ENCODE results near the gene FAXDC2.

FAXDC2 gene

DNA sequence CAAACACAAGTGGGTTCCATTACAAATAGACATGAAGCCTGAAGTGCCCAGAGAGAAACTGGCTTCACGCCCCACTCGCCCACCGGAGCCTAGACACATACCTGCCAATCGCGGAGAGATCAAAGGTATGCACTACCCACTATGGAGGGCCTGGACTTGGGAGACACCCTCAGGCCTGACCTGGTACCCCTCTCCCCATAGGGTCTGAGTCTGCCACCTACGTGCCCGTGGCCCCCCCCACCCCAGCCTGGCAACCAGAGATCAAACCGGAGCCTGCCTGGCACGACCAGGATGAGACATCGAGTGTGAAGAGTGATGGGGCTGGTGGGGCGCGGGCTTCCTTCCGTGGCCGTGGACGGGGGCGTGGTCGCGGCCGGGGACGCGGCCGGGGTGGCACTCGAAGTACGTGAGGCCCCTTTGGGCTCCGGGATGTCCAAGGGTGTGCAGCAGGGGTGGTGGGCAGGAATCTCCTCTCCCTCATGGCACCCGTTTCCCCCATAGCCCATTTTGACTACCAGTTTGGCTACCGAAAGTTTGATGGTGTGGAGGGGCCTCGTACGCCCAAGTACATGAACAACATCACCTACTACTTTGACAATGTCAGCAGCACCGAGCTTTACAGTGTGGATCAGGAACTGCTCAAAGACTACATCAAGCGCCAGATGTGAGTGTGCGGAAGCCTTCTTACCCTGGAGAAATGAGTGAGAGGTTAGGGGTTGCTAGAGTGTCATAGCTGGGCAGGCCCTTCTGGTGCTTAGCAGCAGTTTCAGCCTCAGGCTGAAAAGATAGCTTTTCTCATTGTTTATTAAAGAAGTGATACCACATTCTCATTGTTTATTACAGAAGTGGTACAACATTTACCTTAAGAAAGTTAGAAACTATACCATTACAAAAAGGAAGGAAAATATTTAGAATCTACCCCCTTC lies 56.5 kb downstream of the FAXDC2 start:
- no peak for DNase-seq

DNA sequence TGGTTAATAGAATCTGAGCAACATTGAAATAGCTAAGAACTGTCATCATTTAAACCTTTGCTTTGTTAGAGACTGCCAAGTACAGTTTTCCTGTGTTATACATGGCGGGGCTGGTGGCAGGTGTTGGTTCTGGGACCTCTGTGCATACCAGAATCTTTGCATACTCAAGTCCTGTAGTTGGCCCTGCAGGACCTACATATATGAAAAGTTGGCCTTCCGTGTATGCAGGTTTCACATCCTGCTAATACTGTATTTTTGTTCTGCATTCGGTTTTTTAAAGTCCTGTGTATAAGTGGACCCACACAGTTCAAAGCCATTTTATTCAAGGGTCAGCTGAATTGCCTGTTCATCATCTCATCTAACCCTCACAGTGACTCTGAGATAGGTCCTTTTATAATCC lies 58.9 kb downstream of the FAXDC2 start:
- DNase-seq = no peak

DNA sequence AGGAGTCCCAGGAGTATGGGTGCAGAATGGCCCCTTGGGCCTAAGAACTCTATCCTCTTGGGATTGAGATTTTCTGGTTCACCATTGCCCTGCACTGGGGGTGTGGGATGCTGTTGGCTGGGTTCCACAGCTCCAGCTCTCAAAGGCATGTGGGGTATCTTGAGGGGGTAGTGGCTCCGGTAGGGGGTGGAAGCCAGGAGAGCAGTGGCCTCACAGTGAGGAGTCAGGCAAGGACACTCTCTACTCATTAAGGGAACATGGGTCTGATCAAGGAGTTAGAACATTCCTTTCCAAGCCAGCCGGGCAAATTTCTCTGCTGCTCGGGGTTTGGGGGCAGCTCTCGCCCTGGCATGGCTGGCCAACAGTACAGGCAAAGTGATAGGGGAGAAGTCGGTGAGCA lies 62.2 kb downstream of the FAXDC2 start:
- DNase-seq = no peak

DNA sequence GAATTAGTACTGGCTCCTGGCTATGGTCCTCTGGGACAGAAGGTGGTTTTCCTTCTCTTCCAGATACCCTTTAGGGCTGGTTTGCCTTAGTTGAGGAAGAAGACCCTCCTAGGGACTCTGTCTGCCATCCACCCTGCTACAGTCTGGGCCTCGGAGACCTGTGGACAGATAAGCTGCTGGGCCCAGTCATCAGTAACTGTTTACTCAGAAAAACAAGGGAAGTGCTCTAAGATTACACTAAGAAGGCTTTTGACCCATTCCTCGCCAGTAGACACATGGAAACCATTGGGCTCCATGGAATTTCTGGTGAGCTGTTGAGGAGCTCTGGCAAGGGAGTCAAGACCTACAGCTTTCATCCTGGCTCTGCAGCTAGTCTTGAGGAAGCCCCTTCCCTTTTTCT lies 64.0 kb downstream of the FAXDC2 start:
- DNase-seq = no peak

DNA sequence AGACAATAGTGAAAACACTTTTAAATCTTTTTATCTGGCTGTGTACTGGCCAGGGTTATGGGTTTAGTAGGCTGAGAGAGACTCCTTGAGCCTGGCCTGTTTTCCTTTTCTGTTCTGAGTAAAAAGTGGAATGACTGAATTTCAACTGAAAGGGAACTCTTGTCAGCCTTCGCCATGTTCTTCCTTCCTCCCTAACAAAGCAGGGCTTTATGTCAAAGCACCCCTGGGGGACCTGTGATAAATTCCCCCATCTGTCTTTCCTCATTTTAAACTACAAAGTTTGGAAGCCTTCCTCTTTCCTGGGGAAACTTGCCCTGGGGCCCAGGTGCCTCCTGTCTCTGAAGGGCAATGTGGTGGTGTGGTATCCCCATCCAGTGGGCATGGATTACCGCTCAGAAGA lies 65.5 kb downstream of the FAXDC2 start:
- DNase-seq = no peak

DNA sequence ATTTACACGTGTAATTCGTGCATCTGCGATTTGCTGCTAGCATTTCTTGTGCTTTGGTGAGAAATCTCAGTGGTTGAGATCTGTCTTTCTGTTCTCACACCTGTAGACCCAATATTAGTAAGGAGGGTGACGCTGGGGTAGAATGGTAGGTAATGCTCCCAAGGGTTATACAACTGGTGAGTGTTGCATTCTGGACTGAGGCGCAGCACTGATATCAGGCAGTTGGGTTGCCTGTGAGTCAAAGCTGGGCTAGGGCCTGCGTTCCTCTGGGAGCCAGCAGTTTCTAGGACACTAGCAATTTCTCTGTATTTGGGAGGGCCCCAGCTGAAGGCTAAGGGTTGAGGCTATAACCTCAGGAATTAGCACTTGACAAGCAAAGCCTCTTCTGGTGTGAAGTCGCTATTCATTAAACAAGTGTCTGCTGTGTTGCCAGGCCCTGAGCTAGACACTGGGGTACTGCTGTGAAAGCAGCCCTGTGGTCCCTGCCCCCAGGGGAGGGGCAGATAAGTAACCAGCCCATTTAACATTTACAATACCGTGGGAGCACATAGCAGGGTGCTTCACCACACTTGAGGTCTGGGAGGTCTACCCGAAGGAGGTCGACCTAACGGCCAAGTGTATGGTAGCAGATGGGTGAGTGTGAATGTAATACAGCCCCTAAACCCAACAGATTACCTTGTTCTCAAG lies 66.5 kb downstream of the FAXDC2 start:
- no peak for DNase-seq

DNA sequence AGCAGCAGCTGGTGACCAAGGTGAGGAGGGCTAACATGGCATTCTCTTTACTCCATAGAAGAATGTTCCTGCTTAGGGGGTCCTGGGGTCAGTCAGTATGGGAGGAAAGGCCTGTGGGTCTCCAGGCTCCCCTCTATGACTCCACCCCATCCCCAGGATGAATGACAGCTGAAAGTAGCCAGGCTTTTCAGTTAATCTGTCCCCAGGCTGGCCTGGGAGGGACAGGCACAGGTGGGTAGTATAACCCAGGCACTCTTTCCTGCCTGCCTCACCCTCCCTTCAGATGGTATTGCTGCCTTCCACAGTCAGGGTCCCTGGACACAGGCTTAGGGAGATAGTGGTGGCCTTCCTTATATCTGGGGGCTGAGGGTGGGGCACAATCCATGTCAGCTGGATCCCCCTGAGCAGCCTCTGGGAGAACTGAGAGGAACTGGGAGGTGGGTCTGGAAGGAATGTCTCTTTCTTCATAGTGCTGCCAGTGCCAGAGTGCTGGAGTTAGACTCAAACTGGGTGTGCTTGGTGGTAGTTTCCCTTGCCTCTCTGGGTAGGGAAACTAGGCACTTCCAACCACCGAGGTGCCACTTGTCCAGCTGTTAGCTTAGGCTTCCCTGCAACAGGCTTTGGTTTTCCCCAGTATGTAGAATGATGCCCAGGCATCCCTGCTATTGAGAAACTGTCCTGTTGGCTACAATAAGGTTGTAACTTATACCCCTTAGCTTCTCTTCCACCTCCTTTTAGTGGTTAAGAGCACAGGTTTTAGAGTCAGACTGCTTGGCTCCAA lies 67.4 kb downstream of the FAXDC2 start:
- DNase-seq = no peak

DNA sequence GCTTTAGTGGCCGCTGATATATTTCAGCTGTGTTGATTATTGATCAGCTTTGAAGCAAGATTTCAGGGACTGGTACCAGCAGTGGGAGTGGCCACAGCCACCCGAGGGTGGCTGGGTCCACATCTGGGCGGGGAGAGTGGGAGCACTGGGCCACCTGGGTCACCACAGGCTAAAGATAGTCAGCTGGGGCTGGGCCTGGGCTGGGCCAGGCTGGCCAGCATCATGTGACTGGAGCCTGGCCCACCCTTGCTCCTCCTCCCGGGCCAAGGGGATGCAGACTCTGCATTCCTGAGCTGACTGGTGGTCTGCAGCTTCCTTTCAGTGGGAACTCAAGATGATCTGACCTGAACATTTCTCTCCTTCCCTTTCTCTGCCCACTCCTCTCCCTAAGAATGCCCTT lies 68.1 kb downstream of the FAXDC2 start:
- no peak for DNase-seq

DNA sequence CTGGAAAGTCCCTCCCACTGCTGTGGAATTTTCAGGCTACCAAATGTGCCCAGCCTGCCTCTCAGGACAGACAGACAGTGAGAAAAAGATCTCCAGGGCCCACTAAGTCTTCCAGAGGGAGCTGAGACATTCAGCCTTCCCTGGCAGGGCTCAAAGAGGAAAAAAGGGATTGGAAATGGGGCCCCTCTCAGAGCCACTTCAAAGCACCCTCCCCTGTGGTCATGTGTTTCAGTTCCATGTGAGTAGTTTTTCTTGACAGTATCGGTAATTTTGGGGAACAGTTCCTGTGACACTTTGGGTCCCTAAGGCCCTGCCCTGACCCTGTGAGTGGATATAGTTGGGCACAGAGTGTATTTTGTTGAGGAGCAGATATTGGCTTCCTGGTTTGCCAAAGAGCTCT lies 70.3 kb downstream of the FAXDC2 start:
- DNase-seq = no peak

DNA sequence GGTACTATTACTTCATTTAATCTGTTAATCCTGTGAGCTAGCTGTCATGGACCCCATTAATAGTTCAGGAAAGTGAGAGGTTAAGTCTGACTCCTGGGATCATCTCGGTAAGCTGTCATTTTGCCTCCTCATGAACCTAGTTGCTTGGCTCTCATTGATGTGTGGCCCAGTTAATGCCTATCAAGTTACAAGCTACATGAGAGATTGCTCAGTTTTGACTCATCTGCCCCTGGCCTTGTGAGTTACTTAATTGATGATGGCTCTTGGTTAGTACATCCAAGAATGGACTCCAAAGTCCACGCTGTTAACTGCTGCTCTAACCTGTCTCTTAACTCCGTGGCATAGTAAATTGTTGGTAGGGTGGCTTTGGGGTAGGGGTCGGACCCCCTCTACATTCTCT lies 71.3 kb downstream of the FAXDC2 start:
- DNase-seq = no peak

DNA sequence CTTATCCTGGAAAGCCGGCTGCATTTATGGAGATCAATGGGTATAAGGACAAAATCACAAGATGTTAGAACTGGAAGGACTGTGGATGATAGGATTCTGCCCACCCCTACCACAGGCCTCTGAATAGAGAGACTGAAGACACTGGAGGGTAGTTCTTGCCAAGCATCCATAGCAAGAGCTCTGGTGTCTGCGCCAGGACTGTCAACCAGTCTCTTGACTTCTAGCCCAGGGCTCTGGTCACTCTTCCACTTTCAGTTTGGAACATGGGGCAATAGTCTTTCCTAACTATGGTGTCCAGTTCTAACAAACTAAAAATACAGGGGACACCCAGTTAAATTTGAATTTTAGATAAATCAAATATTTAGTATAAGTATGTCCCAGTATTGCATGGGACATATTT lies 71.9 kb downstream of the FAXDC2 start:
- DNase-seq = no peak

DNA sequence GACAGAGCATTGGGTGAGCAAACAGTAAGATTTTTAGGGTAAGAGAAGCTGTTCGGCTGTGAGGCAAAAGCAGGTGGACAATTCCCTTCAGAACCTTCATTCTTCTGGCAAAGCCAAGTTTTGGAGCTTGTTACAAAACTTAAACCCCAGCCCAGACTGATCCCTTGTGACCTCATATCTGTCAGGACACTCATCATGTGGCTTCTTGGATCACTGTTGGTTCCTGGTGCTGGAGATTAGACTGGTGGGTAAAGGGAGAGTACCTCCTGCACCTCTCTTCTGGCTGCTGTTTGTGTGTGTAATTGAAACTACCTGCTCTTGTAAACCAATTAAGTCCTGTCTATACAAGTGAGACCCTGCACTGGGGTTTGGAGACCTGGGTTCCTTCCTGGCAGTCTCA lies 74.2 kb downstream of the FAXDC2 start:
- no peak for DNase-seq

DNA sequence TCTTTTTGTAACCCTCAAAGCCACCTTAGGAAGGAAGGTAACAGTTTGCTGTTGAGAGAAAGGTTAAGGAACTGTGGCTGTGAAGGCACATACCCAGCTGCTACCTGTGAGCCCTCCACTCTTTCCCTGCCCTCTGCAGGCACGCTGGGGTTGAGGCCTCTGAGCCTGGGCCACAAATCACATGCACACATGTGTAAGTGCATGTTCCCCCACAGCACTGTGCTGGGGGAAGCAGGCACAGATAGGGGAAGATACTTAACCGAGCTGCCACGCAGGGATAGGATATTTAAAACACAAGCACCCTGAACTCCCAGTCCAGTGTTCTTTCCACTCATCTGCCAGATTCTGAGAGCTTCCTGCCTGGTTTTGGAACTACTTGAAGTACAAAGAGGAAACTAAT lies 77.1 kb downstream of the FAXDC2 start:
- no peak for DNase-seq

DNA sequence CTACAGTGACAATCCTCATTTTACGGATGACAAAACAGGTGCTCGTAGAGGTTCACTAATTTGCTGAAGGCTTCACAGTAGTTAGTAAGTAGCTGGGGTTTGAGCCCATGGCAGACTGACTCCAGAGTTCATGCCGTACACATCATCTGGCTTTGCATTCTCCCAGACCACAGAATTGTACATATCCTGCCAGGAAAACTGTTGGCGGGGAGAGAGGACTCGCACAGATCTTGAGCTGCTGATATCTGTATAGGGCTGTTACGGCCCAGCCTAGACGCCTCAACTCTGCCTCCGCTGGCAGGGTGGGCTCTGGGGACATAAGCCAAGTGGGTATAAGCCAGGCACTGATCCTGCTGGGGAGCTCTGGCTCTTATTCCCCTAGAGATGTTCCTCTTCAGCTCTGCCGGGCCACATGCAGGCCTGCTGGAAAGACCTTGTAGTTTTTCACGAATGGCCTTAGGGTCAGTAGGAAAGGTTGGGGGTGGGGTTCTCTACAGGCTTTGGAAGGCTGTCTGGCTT lies 79.0 kb downstream of the FAXDC2 start:
- DNase-seq = no peak

DNA sequence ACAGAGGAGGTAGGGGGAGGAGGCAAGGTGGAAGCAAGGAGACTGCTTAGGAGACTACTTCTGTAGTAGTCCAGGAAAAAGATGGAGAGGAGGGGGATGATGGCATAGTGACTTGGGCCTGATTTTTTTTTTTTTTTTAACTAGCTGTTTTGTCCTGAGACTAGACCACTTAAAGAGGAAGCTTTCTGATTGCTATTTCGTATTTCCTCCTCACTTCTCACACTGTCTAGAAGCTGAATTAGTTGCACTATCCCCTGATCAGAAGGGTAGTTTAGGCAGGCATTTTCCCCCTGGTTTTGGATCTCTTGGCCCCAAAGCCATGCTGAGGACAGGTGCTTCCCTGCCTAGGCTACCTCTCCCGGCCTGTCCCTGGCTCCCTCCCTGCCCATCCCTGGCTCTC lies 80.3 kb downstream of the FAXDC2 start:
- DNase-seq = no peak
